Gastroesophageal sphincter (tissue), 3 donors: ENCODE results near the gene DLG4.

Experiments
- POLR2A ChIP-seq, 2 donors: fragments of 450-650 bp; IDR thresholded peaks; one replicate each; pipeline ENCODE4 v1.6.1; 2017; ENCODE audit warnings: antibody characterized with exemption in 2 of 2, mild to moderate bottlenecking in 2 of 2, moderate library complexity in 1 of 2
- TF ChIP-seq, protein P1 (sequence below), 4 experiments: fragments of 200-600 bp in 2 of 4; fragments of 450-650 bp in 2 of 4; sonication (generic) in 1 of 4; IDR thresholded peaks; one replicate each; pipeline ENCODE4 v1.5.1; 2017 to 2019; ENCODE audit warnings: antibody characterized with exemption in 4 of 4, mild to moderate bottlenecking in 2 of 4, moderate library complexity in 2 of 4

DNA sequence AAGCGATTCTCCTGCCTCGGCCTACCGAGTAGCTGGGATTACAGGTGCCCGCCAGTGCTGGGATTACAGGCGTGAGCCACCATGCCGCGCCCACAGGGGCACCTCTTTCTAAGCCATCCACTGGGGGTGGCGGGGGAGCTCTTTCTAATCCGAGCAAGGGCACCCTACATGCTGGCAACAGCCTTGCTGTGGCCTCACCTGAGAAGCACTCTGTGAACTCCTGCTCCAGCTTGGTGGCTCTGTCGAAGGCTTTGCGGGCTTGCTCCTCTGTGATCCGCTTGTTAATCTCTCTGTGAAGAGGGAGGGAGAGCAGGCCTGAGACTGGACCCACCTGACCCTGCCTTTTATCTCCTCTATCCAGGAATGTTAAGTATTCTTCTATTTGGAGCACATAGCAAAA lies 28.6 kb downstream of the DLG4 start:
- TF ChIP-seq, protein P1, sequence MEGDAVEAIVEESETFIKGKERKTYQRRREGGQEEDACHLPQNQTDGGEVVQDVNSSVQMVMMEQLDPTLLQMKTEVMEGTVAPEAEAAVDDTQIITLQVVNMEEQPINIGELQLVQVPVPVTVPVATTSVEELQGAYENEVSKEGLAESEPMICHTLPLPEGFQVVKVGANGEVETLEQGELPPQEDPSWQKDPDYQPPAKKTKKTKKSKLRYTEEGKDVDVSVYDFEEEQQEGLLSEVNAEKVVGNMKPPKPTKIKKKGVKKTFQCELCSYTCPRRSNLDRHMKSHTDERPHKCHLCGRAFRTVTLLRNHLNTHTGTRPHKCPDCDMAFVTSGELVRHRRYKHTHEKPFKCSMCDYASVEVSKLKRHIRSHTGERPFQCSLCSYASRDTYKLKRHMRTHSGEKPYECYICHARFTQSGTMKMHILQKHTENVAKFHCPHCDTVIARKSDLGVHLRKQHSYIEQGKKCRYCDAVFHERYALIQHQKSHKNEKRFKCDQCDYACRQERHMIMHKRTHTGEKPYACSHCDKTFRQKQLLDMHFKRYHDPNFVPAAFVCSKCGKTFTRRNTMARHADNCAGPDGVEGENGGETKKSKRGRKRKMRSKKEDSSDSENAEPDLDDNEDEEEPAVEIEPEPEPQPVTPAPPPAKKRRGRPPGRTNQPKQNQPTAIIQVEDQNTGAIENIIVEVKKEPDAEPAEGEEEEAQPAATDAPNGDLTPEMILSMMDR (IDR thresholded peaks at IDR 0.05), result no peak
- no peak for TF ChIP-seq POLR2A (IDR thresholded peaks at IDR 0.05)
